OCI-LY7 (cell line): Measurements from ENCODE around the gene NTSR1. TPM values are rescaled to one million over a fixed set of nuclear protein-coding genes. Genes with fewer than 3 reads are reported as not detected.

Source experiments
- BruUV-seq: library from RNA; stranded (reverse); fragments of 400-500 nt; replicated peaks from 2 replicates; lab custom pipeline; 2021; lab: Mats Ljungman, UMichigan
- CTCF ChIA-PET: fragments of 300-600 bp; sonication (Branson Sonifier 250); formaldehyde crosslinking; loops from one replicate; lab custom pipeline; 2022; ENCODE audit warnings: antibody characterized with exemption; ENCODE audit not compliant: unreplicated experiment; lab: Charles Lee
- POLR2A ChIA-PET: fragments of 300-600 bp; sonication (Branson Sonifier 250); formaldehyde crosslinking; loops from one replicate; lab custom pipeline; 2022; ENCODE audit warnings: antibody characterized with exemption; lab: Charles Lee
- DNase-seq: peaks from one replicate; pipeline ENCODE4 v3.0.0-alpha.2; 2015; ENCODE audit warnings: low spot score
- H2AFZ ChIP-seq: fragments of 200-600 bp; sonication (generic), shearing (Covaris generic); 2 replicates; pipeline ENCODE4 v1.6.1; 2014; ENCODE audit warnings: mild to moderate bottlenecking, antibody characterized with exemption, low read length, moderate library complexity
- H3K27ac ChIP-seq: fragments of 200-600 bp; sonication (generic); 2 replicates; pipeline ENCODE4 v1.5.1; 2014; ENCODE audit warnings: mixed run types, low read depth, mild to moderate bottlenecking, moderate library complexity, low read length, inconsistent platforms; ENCODE audit not compliant: poor library complexity, severe bottlenecking
- H3K36me3 ChIP-seq: fragments of 200-600 bp; sonication (generic); 2 replicates; pipeline ENCODE4 v1.6.1; 2014; ENCODE audit warnings: mild to moderate bottlenecking, antibody characterized with exemption, low read length, moderate library complexity, mixed read lengths; ENCODE audit not compliant: insufficient read depth
- H3K4me1 ChIP-seq: fragments of 200-600 bp; sonication (generic); 2 replicates; pipeline ENCODE4 v1.5.1; 2014; ENCODE audit warnings: mild to moderate bottlenecking, low read length; ENCODE audit not compliant: insufficient read depth, poor library complexity, severe bottlenecking
- H3K4me2 ChIP-seq: fragments of 200-600 bp; sonication (generic); 2 replicates; pipeline ENCODE4 v1.6.1; 2014; ENCODE audit warnings: mild to moderate bottlenecking, low read length
- H3K4me3 ChIP-seq: fragments of 200-600 bp; sonication (generic); 2 replicates; pipeline ENCODE4 v1.5.1; 2014; ENCODE audit warnings: mild to moderate bottlenecking, low read depth, low read length; ENCODE audit not compliant: poor library complexity, severe bottlenecking
- H3K79me2 ChIP-seq: fragments of 200-600 bp; sonication (generic); 2 replicates; pipeline ENCODE4 v1.6.1; 2016; ENCODE audit warnings: low read depth, mild to moderate bottlenecking, low read length, moderate library complexity, mixed read lengths; ENCODE audit not compliant: insufficient read depth
- H3K9me2 ChIP-seq: fragments of 200-600 bp; sonication (generic); 2 replicates; pipeline ENCODE4 v1.6.1; 2016; ENCODE audit warnings: mild to moderate bottlenecking, low read length, mixed read lengths; ENCODE audit not compliant: insufficient read depth
- H3K9me3 ChIP-seq: fragments of 200-600 bp; sonication (generic); 2 replicates; pipeline ENCODE4 v1.6.1; 2014; ENCODE audit warnings: mild to moderate bottlenecking, mixed run types, low read length, mixed read lengths
- H4K20me1 ChIP-seq: fragments of 200-600 bp; sonication (generic); 2 replicates; pipeline ENCODE4 v1.6.1; 2014; ENCODE audit warnings: mild to moderate bottlenecking, antibody characterized with exemption, low read length, moderate library complexity, mixed read lengths; ENCODE audit not compliant: insufficient read depth
- EZH2phosphoT487 ChIP-seq: fragments of 200-600 bp; sonication (generic); IDR thresholded peaks from 2 replicates; pipeline ENCODE4 v1.6.1; 2018; ENCODE audit warnings: low read depth, borderline replicate concordance, mild to moderate bottlenecking, mixed run types, antibody characterized with exemption, low read length, moderate library complexity, mixed read lengths
- intact Hi-C: fragments of 100-400 bp; cut with micrococcal nuclease; formaldehyde crosslinking; loops from one replicate; pipeline ENCODE4 v1.10.0; 2022; ENCODE audit not compliant: unreplicated experiment
- total RNA-seq, 2 experiments: library from RNA; depleted of rRNA in 1 of 2; stranded (reverse); fragments of >200 nt in 1 of 2; shearing (Covaris generic) in 1 of 2; gene quantifications; 2 replicates each; pipeline ENCODE4 v1.2.3, GENCODE V29; 2014 to 2022
- TF ChIP-seq, protein P1 (sequence below): fragments of 200-600 bp; sonication (generic); conservative IDR thresholded peaks from 2 replicates; pipeline ENCODE4 v1.5.1; 2014; ENCODE audit warnings: mild to moderate bottlenecking, antibody characterized with exemption, low read length, moderate library complexity, mixed read lengths

NTSR1 gene
- total RNA-seq, 2 experiments from 2014 or later = not detected

DNA sequence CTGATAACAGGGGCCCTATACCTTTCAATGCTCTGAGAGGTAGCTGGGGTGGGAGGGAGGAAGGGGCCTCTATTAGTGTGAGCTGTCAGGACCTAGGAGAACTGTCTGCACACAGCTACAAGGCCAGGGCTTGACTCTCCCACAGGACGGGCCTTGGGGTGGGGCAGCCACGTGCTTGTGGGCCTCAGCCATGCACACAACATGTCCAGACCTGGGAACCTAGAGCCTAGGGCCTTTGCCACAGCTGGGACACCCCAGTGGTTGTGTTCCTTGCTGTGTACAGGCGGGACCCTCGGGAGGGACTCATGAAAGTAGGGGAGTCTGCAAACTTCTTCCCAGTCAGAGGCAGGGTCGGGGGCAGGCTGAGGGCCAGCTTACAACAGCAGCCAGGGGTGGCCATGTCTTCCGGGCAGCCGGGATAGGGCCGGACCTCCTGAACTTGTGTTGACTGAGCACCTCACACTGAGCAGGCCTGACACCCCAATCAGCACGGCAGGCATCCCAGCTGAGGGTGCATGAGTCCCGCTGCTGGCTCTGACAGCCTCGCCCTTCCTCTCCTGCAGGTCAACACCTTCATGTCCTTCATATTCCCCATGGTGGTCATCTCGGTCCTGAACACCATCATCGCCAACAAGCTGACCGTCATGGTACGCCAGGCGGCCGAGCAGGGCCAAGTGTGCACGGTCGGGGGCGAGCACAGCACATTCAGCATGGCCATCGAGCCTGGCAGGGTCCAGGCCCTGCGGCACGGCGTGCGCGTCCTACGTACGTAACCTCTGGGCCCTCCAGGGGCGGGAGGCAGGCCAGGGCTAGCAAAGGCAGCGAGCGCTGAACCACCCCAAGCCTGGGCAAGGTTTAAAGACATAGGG is 45.7 kb downstream of the NTSR1 start:
- BruUV-seq = no TSS peak
- POLR2A ChIA-PET = interaction anchor here (0.5 kb wide), 1 partner anchor 13 kb away, joined by 3 read pairs; no protein-coding TSS in a partner anchor
- CTCF ChIA-PET = no interaction called here

GRCh38 chr20:62754991-62755356 is 46.3 kb downstream of the NTSR1 start:
- POLR2A ChIA-PET = no interaction called here
- no peaks in the 10 kb centered on the region for H3K9me2 ChIP-seq
- no TSS peak for BruUV-seq
- H4K20me1 ChIP-seq = no peaks in the 10 kb centered on the region
- no peak overlapping the region for H3K4me3 ChIP-seq
- CTCF ChIA-PET = no interaction called here
- TF ChIP-seq, protein P1, sequence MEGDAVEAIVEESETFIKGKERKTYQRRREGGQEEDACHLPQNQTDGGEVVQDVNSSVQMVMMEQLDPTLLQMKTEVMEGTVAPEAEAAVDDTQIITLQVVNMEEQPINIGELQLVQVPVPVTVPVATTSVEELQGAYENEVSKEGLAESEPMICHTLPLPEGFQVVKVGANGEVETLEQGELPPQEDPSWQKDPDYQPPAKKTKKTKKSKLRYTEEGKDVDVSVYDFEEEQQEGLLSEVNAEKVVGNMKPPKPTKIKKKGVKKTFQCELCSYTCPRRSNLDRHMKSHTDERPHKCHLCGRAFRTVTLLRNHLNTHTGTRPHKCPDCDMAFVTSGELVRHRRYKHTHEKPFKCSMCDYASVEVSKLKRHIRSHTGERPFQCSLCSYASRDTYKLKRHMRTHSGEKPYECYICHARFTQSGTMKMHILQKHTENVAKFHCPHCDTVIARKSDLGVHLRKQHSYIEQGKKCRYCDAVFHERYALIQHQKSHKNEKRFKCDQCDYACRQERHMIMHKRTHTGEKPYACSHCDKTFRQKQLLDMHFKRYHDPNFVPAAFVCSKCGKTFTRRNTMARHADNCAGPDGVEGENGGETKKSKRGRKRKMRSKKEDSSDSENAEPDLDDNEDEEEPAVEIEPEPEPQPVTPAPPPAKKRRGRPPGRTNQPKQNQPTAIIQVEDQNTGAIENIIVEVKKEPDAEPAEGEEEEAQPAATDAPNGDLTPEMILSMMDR = no peak
- no peak for TF ChIP-seq EZH2phosphoT487
- H2AFZ ChIP-seq = no peak overlapping the region
- H3K27ac ChIP-seq = no peak overlapping the region
- H3K79me2 ChIP-seq = no peaks in the 10 kb centered on the region
- H3K4me2 ChIP-seq = no peak overlapping the region
- no peaks in the 10 kb centered on the region for H3K36me3 ChIP-seq
- no peaks in the 10 kb centered on the region for H3K4me1 ChIP-seq
- no peak for DNase-seq
- H3K9me3 ChIP-seq = no peaks in the 10 kb centered on the region
- intact Hi-C loops = no loop called here

More for the DNA sequence above, 45.7 kb downstream of the NTSR1 start:
- Histone ChIP-seq H2AFZ (no peak overlapping the region), H3K27ac (no peak overlapping the region), H3K4me3 (no peak overlapping the region), H3K9me3 (no peaks in the 10 kb centered on the region), H3K4me2 (no peak overlapping the region), H3K4me1 (no peaks in the 10 kb centered on the region), H4K20me1 (no peaks in the 10 kb centered on the region), H3K36me3 (no peaks in the 10 kb centered on the region), H3K9me2 (no peaks in the 10 kb centered on the region), H3K79me2 (no peaks in the 10 kb centered on the region)
- intact Hi-C loops = no loop called here
- DNase-seq = no peak
- no peak for TF ChIP-seq EZH2phosphoT487
- TF ChIP-seq, protein P1 = no peak
